Activated naive CD4-positive, alpha-beta T cell (primary cell): ENCODE data around the gene MON2.
A peak's percentile ranks its signal among the peaks of the same experiment; 100 is the strongest.
"Not testable (repeated sequence)": the region's sequence is repeated elsewhere in the genome, so short reads cannot be mapped to it uniquely, and the experiment has no call there.

ENCODE experiments used
- DNase-seq, 4 experiments: peaks; one replicate each; lab custom pipeline; 2025; lab: John Stamatoyannopoulos, UW

MON2 gene

DNA sequence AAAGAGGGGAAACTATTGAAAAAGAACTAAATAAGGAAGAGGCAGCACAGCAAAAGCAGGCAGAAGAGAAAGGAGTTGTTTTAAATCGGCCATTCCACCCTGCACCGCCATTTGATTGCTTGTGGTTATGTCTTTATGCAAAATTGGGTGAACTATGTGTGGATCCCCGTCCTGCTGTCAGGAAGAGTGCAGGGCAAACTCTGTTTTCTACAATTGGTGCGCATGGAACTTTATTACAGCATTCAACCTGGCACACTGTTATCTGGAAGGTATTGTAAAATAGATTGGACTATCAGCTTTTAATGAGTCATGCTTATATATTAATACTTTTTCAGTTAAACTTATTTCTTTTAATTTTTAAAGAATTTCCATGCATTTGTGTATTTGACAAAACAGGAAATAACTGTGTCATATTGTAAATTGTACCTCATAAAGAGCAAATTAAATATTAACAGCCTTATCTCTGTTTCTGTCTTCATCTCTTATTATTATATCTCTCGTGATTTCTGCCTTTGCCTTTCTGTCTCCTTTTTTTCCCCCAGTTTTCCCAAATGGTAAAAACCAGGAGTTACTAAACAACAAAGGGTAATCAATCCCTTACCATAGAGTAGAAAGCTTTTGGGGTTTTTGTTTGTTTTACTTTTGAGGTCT is 86.4 kb downstream of the MON2 start:
- no peak for DNase-seq

DNA sequence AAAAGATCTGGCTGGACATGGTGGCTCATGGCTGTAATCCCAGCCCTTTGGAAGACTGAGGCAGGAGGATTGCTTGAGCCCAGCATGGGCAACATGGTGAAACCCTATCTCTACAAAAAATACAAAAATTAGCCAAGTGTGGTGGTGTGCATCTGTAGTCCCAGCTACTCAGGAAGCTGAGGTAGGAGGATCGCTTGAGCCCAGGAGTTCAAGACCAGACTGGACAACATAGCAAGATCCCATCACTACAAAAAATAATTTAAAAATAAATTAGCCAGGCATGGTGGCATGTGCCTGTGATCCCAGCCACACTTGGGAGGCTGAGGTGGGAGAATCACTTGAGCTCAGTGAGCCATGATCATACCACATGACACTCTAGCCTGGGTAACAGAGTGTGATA is 92.7 kb downstream of the MON2 start:
- DNase-seq: not testable (repeated sequence)

DNA sequence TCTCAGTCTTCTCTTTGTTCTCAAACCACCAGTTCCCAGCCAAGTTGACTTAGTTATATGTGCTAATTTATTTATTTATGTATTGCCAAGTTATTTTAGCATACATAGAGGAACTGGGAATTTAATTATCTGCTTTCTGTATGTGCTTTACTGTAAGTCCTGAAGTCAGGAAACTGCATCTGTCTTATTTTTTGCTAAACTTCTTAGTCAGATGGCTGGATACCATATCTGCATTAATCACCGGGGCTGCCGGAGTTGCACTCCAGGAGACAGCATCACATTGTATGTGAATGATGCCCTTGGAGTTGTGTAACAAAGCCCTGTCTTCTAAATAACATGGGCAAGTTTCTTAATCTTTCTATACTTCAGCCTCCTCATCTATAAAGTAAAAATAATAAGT is 96.2 kb downstream of the MON2 start:
- DNase-seq: no peak

DNA sequence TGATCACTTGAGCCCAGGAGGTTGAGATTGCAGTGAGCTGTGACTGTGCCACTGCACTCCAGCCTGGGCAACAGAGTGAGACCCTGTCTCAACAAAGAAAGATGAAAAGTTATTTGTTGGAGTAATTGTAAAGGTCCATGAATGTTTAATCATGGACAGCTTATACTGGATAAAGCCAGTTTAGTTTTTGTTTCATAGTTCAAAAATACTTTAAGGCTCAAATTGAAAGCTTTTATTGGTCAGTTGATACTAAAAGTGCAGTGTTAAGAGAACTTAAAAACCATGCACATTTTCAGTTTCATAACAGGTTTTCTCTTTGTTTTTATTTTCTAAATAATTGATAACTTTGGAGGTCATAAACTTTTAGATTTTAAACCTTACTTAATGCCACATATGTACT is 108.4 kb downstream of the MON2 start:
- DNase-seq: no peak

DNA sequence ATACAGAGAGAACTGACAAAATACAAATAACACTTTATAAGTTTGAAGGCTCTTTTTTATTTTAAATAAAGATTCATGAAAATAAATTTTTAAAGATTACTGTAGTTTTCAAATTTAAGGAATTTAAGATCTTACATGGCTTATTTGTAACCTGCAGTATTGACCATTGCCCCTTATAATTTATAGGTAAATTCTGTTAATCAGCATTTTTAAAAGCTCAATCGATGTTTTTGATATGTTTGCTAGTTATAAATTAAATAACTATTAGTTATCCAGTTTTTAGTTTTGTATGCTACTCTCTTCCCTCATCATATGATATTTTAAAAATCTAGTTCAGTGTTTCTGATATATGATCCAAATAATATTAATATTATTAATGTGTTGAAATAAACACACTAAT is 109.9 kb downstream of the MON2 start:
- DNase-seq: no peak

DNA sequence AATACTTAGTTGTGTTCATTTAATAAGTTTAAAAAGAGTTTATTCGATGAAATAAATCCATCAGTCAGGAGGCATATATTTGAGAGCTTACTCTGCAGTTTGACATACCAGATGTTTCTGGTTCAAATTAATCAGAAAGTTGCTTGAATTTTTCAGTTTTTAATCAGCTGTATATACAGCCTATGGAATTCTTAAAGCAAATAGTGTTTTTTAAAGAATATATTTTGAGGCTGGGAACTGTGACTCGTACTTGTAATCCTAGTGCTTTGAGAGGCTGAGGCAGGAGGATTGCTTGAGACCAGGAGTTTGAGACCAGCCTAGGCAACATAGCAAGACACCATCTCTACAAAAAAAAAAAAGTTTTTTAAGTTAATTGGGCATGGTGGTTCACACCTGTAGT is 112.1 kb downstream of the MON2 start:
- no peak for DNase-seq

DNA sequence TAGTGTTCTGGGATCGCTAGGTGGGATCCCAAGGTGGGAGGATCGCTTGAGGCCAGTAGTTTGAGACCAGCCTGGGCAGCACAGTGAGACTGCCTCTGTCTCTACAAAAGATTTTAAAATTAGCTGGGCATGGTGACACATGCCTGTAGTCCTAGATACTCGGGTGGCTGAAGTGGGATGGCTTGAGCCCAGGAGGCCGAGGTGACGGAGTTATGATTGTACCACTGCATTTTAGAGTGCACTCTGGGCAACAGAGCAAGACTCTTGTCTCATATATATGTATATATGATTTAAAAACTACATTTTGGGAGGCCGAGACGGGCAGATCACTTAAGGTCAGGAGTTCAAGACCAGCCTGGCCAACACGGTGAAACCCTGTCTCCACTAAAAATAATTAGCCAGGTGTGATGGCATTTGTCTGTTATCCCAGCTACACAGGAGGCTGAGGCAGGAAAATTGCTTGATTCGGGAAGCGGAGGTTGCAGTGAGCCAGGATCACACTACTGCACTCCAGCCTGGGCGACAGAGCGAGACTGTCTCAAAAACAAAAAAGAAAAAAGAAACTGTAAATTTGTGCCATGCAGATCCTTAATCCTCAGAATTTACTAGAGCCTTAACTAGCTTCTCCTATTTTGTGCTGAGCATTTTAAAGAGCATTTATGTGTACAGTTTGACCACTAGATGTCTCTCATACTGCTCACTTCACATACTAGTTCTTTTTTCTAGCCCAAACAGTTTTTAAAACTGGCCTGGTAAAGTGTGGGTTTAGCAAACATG is 114.8 kb downstream of the MON2 start:
- DNase-seq: no peak

DNA sequence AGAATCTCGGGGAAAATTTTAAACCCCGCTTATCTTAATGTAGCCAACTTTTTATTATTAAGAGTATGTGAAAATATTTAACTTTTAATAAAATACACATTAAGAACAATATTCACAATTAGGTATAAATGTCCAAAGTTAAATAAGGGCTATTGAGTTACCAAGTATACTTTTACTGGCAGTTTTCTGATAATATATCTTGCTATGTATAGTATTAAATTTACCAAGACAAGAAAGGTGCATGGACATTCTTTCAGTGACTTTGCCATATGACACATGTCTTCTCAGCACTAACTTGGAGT is 115.4 kb downstream of the MON2 start:
- DNase-seq: no peak

DNA sequence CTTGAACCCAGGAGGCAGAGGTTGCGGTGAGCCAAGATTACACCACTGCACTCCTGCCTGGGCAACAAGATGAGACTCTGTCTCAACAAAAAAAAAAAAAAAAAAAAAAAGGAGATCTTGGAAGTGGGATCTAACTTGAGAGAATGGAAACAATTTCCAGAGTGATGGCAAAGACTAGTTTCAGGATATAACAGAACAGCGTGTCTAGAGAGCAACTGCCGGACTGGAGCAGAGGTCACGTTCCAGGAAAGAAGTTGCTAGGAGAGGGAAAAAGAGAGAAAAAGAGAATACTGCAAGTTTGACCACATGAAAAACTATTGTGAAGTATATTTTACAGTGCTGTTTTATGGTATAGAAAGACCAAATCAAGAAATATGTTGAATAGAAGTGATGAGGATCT is 118.0 kb downstream of the MON2 start:
- DNase-seq: no peak

DNA sequence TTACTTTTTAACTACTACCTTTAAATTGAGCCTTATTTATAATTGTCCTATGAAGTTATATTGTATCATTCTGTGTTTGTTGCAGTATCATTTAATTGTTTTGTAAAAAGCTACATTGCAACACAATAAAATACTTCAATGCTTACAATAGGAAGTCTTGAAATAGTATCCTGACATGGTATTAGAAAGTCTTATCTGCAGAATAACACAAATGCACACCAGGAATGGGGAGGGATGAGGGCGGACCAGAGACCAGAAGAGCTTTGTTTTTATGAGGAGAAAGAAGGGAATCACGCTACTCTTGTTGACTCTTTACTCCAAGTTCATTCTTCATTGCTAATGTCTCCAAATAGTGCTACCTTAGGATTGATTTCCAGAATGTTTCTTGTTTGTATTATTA is 120.2 kb downstream of the MON2 start:
- DNase-seq: no peak

DNA sequence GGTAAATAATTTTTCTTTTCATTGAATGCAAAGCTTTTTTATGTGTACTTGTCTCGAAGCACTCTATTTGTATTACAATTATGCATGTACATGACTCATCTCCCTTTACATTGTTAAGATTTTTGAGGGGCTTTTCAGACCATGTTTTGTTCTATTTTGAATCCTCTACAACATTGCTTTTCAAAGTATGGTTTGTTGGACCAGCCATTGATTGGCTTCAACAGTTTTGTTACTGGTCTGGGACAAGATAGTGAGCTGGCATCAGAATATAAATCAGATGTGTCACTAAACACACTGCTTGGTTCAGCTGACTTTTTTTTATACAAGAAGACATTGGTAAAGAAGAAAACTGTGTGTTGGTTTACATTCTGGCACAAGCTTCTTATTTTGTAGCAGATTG is 122.3 kb downstream of the MON2 start:
- DNase-seq: no peak

DNA sequence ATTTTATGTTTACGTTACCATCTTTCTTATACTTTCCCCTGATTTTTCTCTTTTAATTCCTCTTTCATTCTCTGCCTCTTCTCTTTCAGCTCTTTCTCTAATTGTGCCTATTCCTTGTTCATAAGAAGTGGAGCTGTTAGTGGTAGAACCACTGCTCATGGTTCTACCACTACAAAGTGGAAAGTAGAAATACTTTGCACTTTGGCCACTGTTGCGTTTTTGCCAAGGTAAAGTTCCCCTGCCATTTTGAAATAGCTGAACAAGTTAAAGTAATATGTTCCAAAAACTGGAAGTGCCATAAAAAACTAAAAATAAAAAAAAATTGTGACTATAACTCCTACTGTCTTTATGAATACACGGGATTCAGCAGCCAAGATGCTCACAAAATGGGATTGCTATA is 130.6 kb downstream of the MON2 start:
- no peak for DNase-seq

DNA sequence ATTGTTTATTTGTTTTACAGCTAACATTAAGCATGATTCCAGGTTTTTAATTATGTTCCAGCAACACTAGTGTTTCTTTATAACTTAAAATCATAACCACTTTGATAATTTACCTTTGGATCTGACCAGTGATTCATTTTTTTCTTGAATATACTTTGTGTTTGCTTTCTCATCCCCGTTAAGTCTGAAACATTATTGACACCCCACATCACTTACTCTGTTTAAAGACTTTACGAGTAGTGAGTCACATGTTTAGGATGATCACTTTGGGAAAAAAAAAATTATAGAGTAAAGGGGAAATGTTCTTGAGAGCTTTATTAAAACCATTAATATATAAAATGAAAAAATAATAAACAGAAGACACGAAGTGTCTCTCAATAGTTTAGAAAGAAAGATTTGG is 132.2 kb downstream of the MON2 start:
- DNase-seq: no peak

DNA sequence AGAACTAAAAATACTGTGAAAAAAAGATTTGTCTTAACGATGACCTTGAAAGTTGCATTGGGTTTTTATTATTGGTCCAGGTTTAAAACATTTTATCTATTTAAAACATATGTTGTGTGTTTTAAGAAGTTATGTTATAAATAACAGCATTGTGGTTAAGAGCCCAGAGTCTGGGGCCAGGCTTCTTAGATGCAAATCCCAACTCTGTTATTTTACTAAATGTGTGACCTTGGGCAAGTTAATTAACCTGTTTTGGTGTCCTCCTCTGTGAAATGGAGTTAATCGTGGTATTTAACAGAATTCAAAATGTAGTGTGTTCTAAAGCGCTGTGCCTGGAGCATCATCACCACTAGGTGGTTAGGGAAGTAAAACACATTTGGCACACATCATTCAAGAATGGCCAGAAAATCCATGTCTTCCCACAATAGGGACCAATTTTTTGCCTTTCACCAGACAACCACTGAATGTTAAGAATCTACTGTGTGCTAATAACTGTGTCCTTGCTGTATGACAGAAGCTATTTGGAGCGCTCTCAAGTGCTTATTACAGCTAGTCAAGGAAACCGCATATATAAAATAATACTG is 133.3 kb downstream of the MON2 start:
- DNase-seq: no peak

DNA sequence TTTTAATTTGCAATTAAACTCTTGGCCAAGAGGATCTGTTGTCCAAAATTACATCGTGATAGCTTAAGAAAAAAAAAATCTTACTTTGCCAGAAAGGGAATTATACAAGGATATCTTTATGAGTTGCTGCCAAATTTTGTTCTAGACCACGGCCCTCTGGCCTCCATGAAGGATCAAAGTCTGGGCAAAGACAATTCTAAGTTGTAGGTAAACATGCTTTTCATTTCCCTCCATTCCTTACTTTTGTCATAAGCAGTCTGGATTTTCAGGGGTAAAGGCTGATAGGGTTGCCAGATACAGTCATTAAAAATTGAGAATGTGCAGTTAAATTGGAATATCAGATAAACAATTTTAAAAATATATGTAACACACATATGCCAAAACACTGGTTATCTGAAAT is 135.1 kb downstream of the MON2 start:
- no peak for DNase-seq

DNA sequence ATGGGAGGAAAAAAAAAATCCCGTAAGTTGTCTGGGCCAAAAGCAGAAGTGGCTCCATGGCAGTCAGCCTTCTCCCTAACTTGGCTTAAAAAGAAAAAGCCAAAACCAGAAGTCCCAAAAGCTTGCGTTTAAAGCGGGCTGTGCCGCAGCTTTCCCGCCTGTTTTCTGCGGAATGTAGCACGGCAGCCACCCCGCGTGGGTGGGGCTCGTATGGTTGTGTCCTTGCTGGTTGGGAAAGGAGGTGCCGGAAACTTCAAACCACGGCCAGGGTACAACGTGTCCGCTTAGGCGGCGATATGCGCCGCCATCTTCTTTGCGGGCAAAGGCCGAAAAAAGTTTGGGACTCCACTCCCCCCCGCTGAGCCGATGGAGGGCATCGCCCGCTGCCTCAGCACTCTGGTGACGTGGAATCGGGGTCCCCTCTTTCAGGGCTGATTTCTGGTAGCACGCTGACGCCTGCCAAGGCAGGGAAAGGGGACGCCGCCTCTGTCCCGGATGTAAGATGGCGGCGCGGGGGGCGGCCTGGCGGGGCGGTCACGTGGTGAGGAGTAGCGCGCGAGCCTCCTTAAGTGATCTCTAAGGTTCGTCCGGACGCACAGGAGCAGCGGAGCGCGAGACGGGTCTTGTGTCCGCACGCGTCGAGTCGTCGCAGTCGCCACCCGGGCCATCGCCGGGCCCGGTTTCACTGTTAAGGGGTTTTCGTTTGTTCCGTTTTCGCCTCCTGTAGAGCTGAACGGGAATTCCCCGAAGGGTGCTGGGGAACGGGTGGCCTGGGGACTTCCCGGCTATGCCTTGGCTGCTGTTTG is 135.8 kb downstream of the MON2 start:
- peak; percentile 69 to 79 (median 74) for DNase-seq

DNA sequence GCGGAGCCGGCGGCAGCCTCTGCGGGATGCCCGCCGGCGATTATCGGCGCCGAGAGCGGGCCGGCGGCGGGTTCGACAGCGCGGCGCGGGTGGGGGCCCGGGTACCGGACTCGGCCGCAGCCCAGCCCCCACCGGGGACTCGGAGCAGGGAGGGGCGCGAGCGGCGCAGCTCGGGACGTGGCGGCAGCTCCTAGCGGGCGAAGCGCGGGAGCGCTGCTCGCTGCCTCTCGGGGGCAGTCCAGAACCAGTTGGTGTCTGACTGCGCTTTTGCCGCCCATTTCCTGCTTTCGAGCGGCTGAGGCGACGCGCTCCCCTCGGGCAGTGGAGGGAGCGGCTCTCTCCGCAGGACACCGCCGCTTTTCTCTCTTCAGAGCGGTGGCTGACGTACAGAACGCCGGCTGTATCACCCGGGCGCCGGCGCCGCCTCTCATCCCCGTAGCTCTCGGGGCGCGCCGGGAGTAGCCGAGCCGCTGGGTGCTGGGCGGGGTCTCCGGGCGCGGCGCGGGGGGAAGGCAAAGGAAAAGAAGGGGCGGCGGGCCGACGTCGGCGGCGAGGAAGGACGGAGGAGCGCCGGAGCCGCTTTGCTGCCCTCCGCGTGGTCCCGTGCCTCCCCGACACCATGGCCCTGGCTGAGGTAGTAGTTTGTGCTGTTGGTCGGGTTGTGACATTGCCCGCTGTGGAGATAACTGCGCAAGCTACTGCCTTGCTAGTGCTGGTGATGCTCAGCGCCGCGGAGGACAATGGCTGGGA is 136.6 kb downstream of the MON2 start:
- peak; percentile 67 to 79 (median 72) for DNase-seq

DNA sequence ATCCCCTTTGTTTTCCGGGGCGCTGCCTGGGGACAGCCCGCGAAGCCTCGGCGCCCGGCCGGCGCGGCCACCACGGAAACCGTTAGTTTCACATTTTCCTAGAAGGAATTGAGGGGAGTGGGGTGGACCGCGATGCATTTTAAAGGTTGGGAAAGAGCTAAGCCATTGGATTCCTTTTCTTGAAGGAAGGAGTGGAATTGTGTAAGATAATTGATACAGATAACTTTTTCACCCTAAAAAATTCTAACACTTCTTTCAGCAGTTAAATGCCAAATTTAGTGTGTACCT is 137.1 kb downstream of the MON2 start:
- DNase-seq: no peak

DNA sequence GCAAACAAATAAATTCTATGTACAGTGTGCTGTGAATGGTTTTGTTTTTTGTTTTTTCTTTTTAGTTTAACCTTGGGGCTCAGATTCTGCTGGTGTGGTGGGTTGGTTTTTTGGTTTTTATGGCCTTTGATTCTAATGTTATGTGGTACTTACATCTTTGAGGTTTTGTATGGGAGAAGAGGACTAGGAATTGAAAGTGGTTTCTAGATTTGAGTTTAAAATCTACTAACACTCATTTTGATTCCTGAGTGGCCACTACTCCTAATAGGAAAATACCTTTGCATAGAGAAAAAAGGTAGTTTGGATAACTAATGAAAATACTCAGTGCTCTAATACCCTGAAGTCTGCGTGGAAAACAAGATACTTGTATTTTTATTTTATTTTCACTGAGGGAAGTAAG is 137.7 kb downstream of the MON2 start:
- no peak for DNase-seq

DNA sequence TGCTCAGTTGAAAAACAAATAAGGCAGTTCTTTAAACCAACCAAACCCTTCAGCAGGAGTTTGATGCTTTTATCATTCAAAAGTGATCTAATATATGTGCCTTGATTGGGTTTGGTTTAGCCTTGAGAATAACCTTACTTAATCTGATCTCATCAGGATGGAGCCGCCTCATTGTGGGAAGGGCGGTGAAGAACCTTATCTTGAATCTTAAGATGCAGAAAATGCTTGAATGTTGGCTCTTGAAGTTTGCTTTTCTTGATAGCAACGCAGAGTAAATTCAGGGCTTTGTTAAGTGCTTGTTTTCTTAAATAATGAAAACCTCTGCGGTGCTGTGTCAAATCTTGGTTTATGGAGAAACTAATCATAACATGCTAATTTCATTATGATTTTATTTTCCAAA is 138.2 kb downstream of the MON2 start:
- no peak for DNase-seq

DNA sequence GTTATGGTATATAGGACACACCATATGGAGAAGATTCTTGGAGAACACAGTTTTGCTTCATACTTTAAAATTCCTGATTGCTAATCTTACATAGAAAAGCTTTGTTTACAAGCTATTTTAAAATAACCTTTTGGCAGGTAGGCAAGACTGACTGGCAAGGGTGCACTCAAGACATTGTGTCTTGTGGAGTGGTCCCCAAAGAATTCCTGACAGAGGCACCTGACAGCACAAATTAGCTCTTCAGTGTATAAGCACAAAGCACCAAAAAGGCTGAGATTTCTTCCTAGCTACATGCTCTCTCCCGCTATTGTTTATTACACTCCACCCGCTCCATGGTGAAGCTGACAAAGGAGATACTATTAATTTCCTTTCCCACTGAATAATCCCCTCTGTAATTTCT is 139.4 kb downstream of the MON2 start:
- DNase-seq: no peak

DNA sequence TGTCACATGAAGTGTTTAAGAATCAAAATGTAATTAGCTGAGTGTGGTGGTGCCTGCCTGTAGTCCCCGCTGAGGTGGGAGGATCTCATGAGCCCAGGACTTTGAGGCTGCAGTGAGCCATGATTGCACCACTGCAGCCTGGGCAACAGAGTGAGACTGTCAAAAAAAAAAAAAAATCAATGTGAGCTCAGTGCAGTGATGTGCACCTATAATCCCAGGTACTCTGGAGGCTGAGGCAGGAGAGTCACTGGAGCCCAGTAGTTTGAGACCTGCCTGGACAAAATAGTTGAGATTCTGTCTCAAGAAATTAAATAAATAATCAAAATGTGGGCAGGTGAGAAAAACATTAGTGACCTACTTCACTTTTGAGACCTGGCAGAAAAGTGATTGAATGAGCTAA is 140.0 kb downstream of the MON2 start:
- DNase-seq: no peak
